GM19240 (cell line): Measurements from ENCODE around the gene FTCD.
"Not testable (repeated sequence)": the region's sequence is repeated elsewhere in the genome, so short reads cannot be mapped to it uniquely, and the experiment has no call there.

Experiments used
- DNase-seq: peaks from one replicate; pipeline ENCODE4 v3.0.0; 2011; ENCODE audit warnings: low spot score; ENCODE audit not compliant: insufficient read length

The FTCD gene

DNA sequence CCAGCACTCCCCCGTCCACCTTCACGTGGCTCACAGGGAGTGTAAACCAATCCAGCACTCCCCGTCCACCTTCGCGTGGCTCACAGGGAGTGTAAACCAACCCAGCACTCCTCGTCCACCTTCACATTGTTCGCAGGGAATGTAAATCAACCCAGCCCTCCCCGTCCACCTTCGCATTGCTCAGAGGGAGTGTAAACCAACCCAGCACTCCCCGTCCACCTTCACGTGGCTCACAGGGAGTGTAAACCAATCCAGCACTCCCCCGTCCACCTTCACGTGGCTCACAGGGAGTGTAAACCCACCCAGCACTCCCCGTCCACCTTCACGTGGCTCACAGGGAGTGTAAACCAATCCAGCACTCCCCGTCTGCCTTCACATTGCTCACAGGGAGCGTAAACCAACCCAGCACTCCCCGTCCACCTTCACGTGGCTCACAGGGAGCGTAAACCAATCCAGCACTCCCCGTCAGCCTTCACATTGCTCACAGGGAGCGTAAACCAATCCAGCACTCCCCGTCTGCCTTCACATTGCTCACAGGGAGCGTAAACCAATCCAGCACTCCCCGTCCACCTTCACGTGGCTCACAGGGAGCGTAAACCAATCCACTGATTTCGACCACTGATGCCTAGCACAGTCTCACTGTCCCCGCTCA, 14.9 kb downstream of the FTCD start:
- DNase-seq, result not testable (repeated sequence)

DNA sequence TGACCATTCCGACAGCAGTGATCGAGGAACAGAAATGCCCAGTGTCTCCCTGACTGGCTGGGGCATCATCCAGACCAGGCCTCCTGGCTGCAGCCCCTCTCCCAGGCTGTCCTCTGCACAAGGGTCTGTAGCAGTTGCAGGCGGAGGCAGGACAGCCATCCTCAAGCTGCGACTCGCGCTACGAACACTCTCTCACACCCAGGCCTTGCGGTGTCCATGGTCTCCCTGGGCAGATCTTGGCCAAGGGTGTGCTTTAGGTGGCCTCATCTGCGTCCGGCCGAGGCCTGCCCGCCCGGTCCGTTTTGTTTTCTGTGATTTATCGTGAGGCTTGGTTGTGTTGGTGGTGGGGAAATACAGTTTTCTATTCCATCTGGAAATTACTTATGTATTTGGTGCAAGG, 15.7 kb downstream of the FTCD start:
- no peak for DNase-seq

DNA sequence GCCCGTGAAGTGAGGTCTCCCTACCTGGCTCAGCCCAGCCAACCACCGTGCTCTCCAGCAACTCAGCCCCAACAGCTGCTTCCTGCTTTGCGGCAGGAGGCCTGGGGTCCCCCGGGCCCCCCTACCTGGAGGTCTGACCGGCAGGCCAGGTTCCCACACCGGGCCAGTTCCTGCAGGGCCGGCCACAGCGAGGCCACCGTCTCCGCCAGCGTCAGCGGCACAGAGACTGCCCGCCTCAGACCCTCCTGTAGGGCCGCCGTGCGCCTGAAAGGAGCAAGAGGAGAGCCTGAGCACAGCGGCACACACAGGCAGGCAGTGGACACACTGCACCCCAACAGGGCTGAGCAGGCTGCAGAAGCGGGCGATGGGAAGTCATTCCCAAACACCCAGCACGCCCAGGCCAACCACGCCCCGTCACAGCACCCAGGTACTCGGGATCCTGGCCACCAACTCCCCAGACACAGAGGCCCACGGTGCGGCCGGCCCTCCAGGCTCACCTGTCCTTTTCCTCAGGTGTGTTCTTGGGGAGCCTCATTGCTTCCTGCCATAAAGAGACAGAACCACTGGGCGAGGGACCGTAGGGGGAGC, 16.9 kb downstream of the FTCD start:
- DNase-seq, result no peak

DNA sequence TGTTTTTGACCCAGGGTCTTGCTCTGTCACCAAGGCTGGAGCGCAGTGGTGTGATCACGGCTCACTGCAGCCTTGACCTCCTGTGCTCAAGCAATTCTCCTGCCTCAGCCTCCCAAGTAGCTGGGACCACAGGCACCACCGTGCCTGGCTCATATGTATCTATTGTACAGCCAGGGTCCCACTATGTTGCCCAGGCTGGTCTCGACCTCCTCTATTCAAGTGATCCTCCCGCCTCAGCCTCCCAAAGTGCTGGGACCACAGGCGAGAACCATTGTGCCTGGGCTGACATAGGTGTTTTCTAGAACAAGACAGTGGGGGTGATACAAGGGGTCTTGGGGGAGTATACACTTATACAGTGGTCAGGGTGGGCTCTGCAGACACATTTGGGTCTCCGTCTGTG, 17.5 kb downstream of the FTCD start:
- no peak for DNase-seq

DNA sequence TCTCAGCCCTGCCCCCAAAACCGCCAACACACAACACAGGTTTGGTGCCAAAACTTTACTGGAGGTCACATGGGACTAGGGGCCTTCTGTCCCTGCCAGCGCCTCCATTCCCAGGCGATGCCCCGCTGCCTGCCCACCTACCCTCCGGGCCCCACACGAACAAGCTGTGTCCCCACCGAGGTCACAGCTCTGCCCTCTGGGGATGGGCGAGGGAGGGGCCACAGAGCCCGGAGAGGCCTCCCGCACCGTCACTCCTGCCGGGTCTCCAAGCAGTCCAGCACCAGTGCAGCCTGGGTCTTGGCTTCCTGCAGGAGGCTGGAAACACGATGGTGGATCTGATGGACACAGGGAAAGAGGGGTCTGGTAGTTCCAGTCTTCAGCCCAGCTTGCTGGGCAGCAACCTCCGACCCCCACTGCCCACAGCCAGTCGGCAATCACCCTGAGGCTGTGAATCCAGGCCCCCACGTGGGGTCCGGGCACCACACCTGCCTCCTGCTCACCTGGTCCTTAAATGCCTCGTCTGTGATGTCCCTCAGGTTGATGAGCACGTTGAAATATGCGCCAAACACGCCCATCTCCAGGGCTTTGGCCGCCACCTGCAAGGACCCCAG, 18.5 kb downstream of the FTCD start:
- DNase-seq, result no peak

DNA sequence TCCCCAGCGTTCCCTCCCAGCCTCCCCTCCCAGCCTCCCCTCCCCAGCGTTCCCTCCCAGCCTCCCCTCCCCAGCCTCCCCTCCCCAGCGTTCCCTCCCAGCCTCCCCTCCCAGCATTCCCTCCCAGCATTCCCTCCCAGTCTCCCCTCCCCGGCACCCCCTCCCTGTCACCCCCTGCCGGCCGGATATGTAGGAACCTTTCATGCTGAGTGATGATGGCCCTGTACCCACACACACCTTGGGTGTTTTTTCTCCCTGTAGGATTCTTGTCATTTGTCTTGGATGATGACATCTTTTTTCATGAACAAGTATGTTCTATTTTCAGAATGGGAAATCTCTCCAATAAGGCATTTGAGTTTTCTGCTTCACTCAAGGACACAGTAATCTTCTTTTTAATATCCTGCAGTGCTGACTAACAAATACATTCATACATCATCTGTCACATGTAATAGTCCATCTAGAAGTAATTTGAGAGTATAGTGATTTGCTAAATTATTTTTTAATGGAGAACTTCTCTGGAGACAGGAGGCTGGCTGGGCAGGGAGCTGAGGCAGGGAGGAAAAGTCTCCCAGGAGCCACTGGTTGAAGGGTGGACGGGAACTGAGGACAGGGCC, 19.5 kb downstream of the FTCD start:
- DNase-seq, result no peak

DNA sequence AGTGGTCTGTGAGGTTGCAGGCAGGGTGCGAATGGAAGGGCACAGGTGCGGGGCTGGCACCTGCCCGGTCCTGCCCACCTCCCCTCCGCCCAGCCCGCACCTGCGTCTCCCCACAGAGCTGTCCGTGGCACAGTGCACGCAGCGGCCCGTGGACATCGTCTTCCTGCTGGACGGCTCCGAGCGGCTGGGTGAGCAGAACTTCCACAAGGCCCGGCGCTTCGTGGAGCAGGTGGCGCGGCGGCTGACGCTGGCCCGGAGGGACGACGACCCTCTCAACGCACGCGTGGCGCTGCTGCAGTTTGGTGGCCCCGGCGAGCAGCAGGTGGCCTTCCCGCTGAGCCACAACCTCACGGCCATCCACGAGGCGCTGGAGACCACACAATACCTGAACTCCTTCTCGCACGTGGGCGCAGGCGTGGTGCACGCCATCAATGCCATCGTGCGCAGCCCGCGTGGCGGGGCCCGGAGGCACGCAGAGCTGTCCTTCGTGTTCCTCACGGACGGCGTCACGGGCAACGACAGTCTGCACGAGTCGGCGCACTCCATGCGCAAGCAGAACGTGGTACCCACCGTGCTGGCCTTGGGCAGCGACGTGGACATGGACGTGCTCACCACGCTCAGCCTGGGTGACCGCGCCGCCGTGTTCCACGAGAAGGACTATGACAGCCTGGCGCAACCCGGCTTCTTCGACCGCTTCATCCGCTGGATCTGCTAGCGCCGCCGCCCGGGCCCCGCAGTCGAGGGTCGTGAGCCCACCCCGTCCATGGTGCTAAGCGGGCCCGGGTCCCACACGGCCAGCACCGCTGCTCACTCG, 23.3 kb downstream of the FTCD start:
- DNase-seq, result no peak

DNA sequence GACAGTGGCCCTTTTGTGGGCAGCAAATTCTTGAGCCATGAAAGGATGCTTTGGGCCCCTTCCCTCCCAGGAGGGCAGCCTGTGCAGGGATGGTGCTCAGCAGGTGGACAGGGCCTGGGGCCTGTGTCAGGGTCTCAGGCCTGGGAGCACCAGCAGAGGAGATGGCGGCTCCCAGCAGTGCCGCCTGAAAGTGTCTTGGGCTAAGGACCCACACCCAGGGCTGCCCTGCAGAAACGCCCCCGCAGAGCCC, 23.9 kb downstream of the FTCD start:
- no peak for DNase-seq

DNA sequence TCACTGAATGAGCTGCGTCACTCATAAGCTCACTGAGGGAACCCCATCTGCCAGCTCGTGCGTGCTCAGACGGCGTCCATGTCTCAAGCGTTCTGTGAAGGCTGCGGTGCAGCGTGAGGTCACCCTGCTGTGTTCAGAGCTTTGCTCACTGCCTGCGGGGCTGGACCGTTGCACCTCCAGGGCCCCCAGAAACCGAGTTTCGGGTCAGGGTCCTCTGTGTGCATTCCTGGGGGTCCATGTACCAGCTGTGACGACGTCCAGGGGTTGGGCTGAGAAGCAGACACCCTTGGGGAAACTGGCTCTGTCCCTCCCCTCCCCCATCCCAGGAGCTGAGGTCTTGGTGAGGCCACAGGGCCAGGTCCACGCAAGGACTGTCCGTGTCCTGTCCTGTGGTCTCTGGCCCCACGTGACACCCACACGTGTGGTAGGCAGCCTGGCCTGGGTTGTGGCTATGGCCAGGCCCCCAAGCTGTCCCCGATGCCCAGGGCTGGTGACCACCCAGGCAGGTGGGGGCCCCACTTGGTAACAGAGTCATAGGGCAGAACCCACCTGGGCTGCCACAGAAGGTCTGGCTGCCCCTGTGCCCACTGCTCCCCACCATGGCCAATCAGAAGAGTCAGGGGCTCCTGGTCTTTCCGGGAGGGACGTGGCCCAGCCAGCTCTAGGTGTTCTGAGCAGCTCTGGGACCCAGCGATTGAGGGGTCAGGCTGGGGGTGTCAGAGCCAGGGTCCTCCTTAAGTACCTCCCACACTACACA, 24.4 kb downstream of the FTCD start:
- DNase-seq, result no peak

DNA sequence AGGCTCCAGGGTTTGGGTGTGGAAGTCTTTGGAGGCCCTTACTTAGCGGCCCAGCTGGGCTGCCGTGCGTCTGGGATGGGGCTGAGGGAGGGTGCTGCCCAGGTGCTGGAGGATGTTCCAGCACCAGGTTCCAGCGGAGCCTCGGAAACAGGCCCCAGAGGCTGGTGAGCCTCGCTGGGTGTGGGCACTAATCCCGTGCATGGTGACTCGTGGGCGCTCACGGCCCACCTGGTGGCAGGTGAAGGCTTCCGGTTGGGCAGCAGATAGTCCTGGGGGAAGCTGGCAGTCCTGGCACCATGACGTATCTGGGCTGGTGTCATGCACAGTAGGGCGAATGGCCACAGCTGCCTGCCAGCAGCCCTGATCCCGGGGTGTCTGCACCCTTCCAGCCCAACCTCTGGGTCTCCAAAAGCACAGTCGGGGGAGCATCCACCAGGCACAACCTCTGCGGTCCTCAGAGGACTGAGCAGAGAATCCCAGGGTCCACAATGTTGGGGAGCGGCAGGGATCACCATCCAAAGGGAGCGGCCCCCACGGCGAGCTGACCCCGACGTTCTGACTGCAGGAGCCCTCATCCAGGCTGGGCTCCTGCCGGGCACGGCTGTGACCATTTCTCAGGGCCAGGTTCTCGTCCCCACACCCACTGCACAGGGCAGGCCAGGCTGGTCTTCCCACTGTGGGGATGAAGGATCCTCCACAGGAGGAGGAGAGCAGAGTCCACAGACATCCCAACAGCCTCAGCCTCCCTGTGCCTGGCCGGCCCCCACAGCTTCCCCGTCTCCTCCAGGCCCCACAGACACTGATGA, 25.3 kb downstream of the FTCD start:
- no peak for DNase-seq

DNA sequence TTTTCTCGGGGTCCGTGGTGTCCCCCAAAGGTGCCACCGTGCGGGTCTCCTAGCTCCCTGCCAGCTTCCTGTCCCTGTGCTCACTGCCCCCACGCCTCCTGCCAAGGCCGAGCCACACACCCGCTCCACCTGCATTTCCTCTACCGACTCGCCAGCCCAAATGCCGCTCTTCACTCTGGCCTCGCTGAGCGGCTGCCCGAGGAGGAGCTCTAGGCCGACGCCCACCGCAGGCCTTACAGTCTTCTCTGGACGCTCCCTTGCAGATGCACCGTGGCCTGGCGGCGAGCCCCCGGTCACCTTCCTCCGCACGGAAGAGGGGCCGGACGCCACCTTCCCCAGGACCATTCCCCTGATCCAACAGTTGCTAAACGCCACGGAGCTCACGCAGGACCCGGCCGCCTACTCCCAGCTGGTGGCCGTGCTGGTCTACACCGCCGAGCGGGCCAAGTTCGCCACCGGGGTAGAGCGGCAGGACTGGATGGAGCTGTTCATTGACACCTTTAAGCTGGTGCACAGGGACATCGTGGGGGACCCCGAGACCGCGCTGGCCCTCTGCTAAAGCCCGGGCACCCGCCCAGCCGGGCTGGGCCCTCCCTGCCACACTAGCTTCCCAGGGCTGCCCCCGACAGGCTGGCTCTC, 26.3 kb downstream of the FTCD start:
- DNase-seq, result no peak

DNA sequence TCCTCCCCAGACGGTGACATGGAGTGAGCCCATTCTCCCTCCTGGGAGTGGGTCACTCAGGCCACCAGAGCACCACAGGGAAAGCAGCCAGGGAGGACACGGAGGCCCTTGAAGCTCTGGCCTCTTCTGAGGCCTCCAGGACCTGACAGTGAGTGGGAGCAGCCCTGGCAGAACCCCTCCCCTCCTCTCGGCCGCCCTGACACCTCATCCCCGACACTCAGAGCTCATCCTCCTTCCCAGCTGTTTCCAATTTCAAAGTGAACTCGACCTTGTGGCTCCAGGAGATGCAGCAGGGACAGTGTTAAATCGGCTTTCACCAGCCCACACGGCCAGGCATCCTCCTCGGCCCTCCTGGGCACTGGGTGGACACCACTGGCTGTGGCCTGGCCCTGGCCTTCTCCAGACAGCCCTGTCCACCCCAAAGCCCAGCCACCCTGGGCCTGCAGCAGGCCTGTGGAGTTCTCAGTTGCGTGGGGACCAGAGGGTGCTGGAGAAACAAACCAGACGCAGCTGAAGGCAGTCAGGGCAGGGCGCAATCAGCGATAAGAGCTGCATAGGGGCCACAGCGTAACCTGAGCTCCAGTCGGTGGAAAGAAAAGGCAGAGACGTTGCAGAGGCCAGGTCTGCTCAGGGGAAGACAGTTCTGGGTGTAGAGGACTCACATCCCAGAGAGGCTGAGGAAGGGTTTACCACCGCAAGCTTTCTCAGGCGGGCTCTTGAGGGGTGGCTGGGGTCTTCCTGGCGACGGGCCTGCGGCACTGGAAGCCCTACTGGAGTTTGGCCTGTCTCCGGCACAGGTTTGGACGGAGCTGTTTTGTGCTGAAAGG, 27.1 kb downstream of the FTCD start:
- no peak for DNase-seq

DNA sequence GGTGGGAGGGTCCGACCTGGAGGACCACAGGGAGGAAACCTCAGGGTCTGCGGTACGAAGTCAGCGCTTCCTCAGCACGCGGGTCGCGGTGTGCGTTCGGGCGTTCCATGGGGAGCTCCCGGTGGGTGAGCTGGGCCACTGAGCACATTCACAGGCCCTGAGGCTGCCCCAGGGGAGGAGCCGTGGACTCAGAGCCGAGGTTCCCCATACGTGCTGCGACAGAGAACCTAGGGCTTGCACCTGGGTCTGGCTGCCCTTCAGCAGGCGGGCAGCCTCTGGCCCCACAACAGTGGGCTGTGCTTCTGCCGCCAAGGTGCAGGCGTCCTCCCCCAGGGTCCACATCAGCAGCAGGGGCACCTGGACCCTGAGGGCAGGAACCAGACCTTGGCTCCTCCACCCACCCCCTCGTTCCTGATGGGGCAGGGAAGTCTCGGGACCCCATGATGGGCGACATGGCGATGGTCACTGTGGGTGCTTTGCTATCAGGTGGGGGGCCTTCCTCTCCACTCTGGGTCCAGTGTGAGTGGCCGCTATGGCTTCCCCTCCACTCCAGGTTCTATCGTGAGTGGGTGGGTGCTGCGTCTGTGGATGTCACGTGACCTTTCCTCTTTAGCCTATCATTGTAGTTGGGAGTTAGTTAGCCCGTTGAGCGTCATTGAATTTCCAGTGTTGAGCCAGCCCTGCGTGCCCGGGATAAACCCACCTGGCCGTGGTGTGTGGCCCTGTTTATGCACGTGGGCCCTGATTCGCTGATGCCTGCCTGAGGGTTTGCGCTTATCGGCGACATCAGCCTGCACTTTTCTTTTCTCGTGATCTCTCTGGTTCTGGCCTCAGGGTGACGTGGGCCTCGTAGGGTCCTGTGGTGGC, 27.9 kb downstream of the FTCD start:
- DNase-seq, result no peak

DNA sequence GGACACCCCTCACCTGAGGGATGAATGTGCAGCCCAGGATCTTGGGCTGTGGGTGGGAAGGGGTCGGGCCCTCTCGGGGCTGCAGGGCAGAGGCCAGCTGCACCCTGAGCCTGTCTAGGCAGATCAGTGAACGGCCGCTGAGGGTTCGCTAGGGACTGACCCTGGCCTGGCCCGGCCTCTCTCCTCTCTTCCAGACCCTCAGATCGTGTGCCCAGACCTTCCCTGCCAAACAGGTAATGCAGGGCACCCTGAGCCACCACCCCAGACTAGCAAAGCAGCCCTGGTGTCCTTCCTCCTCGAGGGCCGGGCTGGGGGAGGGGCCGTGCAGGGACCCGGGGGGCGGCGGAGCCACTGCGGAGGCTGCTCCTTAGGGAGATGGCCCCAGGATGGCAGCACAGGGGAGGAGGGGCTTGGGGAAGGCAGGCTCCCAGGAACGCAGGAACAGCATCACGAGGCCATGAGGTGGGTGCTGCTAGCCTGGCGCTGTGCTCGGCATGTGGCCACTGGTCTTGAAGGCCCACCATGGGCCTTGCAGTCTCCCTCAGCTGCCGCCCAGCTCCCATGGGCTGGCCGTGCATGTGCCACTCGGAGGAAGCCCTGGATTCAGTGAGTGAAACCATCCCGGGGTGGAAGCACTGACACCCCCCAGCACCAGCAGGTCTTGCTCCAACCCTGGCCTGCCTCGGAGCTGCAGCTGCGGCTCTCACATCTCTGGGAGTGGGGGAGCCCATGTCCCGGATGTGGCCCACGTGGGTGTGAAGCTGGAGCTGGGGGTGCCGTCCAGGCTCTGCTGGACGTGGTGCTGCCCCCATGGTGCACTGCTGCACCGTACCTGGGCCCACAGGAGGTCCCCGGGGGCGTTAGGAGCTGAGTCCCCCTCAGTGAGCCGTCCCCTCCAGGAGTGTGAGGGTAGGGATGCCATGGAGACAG, 28.8 kb downstream of the FTCD start:
- DNase-seq, result no peak

DNA sequence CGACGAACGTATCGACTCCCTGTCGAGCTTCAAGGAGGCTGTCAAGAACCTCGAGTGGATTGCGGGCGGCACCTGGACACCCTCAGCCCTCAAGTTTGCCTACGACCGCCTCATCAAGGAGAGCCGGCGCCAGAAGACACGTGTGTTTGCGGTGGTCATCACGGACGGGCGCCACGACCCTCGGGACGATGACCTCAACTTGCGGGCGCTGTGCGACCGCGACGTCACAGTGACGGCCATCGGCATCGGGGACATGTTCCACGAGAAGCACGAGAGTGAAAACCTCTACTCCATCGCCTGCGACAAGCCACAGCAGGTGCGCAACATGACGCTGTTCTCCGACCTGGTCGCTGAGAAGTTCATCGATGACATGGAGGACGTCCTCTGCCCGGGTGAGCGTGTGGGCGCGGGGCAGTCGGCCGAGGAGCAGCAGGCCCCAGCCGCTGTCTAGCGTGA, 29.5 kb downstream of the FTCD start:
- DNase-seq, result no peak

DNA sequence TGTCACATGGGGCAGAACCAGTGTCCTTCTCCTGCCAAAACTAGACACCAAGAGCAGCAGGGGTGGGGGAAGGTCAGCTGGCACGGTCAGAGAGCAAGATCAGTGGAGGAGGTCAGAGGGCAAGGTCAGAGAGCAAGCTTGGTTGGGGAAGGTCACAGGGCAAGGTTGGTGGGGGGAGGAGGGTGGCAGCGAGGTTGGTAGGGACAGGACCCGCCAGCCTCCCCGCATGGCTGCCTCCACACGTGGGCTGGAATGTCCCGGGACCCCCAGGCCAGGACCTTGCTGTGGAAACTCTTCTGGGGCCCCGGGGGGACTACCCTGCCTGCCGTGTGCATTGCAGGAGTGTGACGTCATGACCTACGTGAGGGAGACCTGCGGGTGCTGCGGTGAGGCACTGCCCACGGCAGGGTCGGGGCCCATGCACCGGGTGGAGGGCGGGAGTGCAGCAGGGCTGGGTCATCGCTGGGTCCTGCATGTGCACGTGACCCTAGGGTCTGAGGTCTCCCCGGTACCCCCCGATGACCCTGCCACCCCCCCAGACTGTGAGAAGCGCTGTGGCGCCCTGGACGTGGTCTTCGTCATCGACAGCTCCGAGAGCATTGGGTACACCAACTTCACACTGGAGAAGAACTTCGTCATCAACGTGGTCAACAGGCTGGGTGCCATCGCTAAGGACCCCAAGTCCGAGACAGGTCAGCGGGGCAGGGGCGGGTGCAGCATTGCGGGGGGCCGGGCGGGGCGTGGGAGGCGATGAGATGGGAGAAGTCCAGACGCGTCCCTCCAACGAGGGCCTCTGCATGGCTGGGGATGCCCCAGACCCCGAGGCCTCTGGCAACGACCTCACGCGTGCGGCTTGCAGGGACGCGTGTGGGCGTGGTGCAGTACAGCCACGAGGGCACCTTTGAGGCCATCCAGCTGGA, 30.2 kb downstream of the FTCD start:
- no peak for DNase-seq
